GM21619 (cell line): ENCODE measurements around the gene KLHL26.
"Not testable (repeated sequence)": the region's sequence is repeated elsewhere in the genome, so short reads cannot be mapped to it uniquely, and the experiment has no call there.

Experiments used
- ATAC-seq: cut with Tn5 transposase; IDR thresholded peaks from one replicate; pipeline ENCODE4 v1.9.1; 2021; ENCODE audit not compliant: unreplicated experiment

The KLHL26 gene, protein sequence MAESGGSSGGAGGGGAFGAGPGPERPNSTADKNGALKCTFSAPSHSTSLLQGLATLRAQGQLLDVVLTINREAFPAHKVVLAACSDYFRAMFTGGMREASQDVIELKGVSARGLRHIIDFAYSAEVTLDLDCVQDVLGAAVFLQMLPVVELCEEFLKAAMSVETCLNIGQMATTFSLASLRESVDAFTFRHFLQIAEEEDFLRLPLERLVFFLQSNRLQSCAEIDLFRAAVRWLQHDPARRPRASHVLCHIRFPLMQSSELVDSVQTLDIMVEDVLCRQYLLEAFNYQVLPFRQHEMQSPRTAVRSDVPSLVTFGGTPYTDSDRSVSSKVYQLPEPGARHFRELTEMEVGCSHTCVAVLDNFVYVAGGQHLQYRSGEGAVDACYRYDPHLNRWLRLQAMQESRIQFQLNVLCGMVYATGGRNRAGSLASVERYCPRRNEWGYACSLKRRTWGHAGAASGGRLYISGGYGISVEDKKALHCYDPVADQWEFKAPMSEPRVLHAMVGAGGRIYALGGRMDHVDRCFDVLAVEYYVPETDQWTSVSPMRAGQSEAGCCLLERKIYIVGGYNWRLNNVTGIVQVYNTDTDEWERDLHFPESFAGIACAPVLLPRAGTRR

DNA sequence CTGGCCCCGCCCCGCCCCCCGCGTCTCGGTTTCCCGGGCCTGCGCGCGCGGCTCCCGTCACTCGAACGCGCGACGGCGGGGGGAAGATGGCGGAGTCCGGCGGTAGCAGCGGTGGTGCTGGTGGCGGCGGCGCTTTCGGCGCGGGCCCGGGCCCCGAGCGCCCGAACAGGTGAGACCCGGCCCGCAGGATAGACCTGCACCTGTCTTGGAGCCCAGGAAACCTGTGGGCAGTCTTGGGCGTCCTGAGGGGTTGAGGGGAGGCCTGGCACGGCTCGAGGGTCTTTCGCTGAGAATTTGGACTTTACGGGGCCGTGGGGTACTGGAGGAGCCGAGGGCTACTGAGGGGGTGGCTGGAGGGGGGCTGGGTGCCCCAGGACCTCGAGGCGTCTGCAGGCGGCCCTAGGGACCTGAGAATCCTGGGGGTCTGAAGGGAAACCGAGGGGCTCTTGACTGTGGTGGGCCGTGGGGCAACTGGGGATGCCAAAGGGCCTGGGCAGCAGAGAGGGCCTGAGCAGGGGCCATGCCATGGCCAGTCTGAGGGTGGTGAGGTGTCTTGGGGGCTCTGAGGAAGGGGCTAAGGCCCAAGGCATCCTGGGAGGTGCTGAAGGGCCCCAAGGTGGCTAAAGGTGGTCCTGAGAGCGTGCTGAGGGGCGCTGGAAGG lies at the start of gene KLHL26:
KLHL26 (plus strand) TSS at position 60 of the 661 bp plus-strand sequence; CDS start at position 87, 27 bp downstream.
- ATAC-seq, result no peak

DNA sequence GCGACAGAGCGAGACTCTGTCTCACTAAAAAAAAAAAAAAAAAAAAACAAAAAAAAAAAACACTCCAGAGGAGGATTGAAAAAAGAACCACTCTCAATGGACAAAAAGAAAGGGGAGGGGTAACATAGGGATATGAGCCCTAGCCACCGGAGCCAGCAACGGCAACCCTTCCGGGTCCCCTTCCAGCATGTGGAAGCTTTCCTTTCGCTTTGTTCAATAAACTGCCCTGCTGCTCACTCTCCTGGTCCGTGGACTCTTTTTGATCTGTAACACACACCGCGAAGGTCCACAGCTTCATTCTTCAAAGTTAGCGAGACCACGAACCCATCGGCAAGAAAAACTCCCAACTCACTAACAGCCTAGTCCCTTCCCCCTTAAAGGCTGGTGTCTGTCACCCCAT lies 49.3 kb upstream of the KLHL26 start:
- ATAC-seq, result no peak

DNA sequence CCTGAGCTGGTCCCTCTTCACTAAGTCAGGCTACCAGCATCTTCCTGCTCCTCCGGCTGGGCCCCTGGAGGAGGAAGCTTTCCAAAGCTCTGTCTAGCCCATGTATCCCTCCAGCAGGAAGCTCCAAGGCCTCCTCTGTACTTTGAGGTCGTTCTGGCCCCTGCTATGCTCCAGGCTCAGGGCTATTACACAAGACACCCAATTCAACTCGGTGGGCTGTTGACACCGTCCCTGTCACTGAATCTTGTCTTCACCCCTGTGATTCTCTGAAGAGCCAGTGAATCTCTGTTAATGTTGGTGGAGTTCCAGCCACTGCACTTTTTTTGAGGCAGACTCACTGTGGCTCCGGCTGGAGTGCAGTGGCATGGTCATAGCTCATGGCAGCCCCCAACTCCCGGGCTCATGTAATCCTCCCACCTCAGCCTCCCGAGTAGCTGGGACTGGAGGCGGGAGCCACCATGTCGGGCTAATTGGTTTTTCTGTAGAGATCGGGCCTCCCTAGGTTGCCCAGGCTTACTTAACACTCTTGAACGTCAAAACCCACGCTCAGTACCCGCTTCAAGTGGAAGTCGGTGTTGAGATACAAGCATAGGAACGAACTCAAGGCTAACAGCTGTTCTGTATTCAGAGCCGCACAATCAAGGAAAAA lies 48.7 kb upstream of the KLHL26 start:
- no peak for ATAC-seq

DNA sequence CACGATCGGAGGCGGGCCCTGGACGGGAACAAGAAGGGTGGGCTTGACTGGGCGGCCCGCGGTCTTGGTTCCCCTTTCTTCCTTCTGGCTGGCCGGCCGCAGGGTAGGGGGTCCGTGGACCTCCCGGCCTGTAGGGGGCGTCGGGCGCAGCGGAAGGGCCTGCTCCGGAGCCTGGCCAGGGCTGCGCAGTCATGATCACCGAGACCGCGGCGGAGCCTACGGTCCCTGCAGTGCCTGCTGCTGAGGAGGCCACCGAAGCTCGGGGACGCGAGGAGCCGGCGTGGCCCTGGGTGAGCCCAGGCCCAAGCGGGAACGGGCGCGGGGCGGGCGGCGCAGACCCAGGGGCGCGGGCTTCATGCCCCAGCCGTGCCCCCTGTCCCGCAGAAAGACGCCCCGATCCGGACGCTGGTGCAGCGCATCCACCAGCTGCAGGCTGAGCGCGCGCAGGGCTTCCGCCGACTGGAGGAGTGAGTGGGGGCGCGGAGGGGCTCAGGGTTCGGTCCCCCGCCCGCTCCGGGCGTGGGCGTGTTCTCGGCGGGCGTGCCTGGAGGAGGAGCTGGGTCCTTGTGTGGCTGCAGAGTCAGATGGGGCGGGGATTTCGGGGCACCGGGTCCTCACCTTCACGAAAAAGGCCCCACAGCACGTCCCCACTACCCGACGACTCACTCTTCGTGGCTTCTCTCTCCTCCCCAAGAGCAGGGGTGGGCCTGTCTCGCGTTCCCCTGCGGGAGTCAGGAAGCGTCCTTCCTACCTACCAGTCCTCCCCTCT lies 48.0 kb upstream of the KLHL26 start, which contains the start of gene REX1BD:
REX1BD (plus strand) TSS at position 188 of the 769 bp plus-strand sequence; CDS start at position 192, 4 bp downstream.
- ATAC-seq, result peak; percentile 64

DNA sequence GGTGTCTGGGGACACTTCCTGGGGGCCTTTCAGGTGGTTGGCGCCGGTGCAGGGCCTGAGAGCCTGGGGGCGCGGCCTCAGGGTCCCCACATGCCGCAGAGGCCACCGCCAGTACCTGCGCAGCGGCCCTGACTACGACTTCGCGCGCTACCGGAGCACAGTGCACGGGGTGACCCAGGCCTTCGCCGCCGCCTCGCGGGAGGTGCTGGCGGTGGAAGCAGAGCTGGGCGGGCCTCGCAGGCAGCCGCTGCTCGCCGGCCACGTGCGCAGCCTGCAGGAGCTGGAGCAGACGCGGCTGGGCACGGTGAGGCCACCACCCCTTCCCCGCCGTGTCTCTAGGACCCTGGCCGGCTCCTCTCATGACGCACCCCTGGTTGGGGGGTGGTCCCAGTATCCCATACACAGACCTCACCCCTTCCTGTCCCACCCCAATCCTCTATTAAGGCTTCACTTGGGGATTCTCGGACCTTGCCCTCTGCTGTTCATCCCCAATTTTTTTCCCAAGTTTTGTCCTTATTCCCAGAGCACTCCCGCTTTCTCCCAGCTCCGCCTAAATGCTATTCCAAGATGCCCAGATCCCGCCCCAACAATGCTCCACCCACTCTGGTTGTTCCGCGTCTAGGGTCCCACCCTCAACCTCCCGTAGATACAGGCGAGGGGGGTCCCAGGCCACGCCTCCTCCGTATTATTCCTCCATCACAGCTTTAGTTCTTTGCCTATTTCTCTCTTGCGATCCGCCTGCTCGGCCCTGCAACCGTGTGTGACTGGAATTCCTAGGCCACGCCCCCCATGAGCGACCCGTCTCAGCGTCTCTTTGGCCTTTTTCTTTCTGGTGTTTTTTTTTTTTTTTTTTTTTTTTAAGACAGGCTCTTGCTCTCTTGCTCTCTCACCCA lies 47.2 kb upstream of the KLHL26 start:
- peak; percentile 20 for ATAC-seq

DNA sequence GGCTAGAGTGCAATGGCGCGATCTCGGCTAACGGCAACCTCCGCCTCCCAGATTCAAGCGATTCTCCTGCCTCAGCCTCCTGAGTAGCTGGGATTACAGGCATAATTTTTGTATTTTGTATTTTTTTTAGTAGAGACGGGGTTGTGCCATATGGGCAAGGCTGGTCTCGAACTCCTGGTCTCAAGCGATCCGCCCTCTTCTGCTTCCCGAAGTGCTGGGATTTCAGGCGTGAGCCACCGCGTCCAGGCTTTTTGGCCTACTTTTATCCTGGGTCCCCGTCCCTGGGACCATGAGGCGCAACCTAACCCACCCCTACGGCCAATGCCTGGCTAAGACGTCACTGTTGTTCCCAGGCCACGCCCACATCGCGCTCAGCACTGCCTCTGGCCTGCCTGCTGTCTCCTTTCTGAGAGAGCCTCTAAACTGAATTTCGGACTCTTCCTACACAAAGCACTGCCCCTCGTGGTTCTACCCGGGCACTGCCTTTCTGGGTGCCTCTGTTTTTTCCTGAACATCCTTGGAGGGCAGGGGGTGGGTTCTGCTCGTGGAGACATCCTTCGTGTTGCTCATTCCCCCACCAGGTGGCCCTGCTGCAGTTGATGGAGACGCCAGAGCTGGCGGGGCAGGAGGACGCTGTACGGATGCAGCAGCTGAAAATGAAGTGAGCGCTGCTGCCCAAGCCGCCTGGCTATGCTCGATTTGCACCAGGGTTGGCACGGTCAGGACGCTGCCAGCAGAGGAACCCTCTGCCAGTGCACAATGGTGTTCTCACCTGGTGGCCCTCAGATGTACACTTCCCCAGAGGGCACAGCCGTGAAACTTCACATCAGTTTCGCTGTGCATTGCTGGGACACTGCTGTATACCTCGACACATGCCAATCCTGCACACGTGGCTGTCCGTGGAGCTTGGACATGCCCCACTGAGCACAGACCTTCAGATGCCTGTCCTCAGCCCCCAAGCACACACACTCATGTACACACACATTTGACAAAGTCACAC lies 46.3 kb upstream of the KLHL26 start:
- ATAC-seq, result no peak

DNA sequence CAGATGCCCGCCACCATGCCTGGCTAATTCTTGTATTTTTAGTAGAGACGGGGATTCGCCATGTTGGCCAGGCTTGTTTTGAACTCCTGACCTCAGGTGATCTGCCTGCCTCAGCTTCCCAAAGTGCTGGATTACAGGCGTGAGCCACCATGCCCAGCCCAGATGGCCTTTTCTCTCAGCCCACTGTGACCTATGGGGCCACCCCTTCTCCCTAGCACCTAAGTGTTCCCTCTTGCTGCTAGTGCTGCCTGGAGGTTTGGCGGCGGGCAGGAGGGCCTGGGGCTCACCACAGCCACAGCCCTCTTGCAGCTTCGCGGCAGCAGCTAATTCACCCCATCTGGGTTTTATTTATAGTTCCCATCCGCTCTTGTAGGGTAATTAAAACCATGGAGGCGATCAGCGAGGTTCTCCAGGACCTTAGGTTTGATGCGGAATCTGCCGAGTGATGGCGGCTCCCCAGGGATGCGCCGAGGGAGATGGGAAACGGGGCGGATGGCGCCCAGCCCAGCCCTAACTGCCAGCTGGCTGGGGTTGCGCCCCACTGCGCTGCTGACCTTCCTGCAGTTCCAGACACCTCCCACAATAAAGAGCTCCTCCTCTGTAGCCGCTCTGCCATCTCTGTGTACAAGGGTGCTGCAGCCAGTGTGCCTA lies 45.0 kb upstream of the KLHL26 start:
- ATAC-seq, result no peak

DNA sequence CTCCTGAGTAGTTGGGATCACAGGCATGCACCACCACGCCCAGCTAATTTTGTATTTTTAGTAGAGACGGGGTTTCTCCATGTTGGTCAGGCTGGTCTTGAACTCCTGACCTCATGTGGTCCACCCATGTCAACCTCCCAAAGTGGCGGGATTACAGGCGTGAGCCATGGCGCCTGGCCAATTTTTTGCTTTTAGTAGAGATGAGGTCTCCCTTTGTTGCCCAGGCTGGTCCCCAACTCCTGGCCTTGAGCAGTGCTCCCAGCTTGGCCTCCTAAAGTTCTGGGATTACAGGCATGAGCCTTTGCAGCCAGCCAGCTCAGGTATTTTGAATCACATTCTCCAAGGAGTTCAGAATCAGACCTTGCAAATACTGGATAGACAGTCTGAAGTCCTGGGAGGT lies 44.1 kb upstream of the KLHL26 start:
- ATAC-seq, result not testable (repeated sequence)

DNA sequence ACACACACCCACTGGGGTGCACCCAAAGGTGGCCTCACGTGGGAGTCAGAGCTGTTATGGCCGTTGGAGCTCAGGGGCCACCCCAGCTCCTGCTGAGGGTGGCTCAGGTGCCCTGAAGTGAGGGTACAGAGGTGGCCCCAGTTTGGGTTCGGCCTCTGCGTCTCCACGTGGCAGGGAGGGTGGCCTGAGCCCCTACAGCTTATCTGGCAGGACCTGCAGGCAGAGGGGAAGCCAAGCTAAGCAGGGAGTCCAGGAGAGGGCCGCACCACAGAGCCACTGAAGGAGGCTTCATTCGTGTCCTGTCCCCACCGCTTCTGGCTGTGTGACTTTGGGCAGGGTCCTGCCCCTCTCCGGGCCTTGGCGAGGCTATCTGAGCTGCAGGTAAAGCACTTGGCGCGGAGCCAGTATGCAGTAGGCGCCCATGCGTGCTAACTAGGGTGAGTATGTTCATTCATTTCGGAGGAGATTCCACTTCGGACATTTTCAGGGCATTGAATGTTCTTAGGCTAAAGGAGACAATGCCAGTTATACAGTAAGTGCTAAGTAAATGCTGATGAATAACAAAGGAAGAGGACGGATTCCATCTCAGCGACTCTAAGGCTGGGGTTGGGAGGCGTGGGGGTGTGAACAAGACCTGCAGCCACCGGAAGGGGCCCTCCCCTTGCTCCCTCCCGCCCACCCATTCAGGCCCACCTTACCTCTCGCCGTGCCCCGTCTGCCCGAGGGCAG lies 43.3 kb upstream of the KLHL26 start:
- no peak for ATAC-seq

DNA sequence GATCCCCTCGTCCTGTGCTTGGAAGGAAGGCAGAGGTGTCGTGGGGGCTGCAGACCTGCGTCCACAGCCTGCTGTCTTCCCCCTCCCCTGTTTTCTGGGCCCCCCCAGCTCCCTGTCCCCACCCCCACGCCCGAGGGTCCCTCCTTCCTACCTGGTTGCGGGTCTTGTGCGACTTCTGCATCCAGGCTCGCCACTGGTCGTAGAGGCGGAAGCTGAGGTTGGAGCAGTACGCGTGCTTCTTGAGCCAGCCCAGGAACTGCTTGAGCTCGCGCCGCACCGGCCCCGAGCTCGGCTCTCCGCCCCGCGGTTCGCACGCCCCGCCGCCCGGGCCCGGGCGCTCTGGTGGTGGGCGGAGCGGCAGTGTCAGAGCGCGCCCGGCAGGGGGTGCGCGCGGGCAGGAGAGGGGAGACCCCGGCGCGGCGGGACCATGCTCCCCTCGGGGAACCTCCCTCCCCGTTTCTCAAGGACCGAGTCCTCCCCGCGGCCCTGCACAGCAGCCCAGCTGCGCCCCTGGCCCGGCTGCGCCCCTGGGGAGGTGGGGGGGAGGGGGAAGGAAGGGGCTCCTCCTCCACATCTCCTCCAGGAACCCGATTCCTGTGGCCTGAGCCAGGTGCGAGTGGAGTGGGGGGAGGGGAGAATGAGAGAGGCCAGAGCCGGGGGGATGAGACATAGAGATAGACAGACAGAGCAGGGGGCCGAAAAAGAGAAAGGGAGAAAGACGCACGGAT lies 42.6 kb upstream of the KLHL26 start:
- no peak for ATAC-seq

DNA sequence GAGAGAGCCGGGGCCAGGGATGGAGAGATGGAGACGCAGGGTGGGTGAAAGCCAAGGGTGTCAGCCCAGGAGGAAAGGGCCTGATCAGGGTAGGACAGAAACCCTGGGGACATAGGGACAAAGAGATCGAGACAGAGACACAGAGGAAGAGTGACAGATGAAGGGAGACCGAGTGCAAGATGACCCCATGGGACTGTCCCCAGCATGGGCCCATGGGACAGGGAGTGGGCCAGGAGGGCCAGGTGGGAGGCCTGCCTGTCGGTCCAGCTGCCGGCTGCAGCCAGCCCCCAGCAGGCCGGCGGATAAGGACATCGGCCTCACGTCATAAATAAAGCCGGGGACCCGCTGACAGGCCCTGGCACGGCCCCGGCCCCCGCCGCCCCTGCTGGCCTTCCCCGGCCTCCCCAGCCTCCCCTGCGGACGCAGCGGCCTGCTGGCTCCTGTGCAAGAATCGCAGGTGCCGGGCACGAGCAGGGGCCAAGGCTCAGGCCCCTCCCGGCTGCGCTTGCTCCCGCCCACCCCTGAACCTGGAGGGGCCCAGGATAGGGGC lies 41.9 kb upstream of the KLHL26 start:
- ATAC-seq, result no peak

DNA sequence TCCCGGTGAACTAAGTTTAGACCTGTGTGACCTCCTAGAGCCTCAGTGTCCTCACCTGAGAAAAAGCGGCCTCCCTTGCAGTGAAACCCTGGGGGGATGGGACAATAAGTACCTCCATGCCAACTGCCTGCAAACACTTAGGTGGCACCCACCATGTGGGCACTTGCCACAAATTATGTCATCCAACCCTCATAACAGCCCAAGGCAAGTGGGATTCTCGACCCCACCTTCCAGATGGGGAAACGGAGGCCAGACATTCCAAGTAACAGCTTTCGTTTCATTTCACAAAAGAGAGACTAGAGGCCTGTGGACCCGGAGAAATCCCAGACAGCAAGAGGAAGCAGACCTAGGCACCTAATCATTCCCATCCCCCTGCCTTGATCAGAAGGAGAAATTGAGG lies 41.4 kb upstream of the KLHL26 start:
- no peak for ATAC-seq

DNA sequence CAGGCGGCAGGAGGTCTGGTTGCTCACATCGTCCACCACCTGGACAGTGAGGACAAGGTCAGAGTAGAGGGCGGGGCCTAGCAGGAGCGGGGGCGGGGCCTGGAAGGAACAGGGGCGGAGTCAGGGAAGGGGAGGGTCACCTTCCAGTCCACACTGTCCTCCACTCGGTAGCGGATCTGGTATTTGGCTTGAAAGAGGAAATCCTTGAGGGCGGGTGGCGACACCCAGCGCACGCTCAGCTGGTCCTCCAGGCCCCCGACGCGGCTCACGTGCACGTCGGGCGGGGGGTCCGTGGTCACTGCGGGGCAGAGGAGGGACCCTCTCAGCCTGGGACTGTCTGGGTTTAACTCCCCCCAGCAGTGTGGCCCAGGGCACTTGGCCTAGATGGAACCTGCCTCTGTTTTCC lies 40.1 kb upstream of the KLHL26 start:
- no peak for ATAC-seq

DNA sequence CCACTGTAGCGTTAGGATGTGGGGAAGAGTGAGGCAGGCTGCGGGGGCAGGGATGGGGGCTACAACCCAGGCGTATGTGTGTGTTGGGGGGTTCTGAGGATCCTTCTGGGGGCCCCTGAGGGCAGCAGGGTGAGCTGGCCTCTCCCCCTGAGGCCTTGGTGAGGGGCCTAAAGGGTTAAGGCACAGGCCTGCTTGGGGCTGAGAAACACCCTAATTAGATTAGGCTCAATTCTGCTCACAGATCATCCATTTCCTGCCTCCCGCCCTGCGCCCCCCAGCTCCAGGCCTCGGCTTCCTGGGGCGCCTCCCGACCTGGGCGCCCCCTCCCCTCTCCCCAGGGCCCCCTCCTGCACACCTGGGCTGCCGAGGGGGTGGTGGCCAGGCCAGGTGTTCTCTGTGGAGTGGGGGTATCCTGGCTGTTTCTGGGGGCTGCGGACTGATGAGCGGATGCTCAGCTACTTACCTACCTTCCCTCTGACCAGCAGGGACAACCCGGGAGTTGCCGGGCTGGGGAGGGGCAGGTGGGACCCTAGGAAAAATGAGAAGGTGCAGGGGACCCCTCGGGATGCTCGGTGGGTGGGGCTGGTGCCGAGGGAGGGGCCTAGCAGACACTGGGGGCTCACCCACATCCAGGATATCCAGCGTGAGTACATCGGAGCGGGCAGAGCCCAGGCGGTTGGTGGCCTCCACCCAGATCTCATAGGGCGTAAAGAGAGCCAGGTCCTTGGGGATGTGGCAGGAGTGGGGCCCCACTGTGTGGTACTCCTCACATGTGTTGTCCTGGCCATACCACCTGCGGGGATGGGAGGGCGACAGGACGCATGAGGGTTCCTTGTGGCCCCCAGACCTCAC lies 38.8 kb upstream of the KLHL26 start:
- ATAC-seq, result no peak

DNA sequence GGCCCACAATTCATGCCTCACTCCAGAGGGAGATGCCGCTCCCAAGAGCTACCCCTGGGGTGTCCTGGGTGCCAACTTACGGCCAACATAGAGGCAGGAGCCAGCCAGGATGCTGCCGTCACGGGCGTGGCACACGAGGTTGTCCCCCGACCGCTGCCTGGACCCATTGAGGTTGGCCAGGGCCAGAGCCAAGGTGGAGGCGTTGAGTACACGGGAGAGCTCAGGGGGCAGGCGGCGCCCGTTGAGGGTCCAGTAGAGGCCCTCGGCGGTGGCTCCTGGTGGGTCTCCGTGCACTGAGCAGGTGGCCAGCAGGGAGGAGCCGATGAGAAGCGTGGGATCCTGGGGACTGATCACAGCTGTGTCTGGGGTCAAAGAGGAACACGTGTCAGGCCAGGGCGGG lies 37.3 kb upstream of the KLHL26 start:
- ATAC-seq, result no peak
